Activated CD4-positive, CD25-positive, alpha-beta regulatory T cell treated with anti-CD3 and anti-CD28 coated beads, Interleukin-2, amount 50 U/mL, for 24 hours (primary cell): ENCODE results near the gene TGM2.

Experiments used
- ATAC-seq, 2 donors: fragments of 150-1000 bp; cut with Tn5 transposase; one replicate each; pipeline ENCODE4 v1.10.0; 2021; ENCODE audit warnings: mild to moderate bottlenecking in 1 of 2, moderate library complexity in 1 of 2

TGM2 gene

DNA sequence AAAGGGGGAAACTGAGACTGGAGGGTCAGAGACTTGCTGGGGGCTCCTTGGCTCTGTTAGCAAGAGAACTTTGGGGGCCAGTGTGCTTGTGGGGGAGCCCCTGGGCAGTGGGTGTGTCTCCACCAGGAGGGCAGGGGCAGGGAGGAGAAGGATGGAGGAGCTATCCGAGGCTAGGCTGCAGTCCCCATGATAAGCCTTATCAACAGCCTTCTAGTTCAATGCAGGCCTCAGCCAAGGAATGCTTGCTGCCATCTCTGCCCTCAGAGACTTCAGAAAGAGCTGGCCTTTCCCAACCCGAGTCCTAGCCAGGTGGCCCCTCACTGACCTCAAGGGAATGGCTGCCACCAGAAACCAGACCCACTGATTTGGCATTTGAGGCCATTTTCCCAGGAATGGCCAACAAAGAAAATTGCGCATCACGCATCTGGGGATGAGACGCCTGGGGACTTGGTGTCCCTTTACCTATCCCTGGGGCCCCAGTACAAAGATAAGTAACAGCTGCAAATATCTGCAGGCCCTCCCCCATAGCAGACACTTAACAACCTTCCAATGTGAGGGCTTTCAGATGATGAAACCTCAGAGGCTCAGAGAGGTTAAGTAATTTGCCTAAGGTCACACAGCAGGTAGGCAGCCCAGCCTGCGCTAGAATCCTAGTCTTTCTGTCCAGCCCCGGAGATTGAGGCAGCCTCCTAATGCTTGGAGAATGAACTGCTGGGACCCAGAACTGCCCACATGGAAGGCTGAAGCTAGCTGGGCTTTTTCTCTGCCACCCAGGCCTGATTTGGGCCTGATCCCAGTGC is 4.9 kb downstream of the TGM2 start:
- ATAC-seq: no peak

DNA sequence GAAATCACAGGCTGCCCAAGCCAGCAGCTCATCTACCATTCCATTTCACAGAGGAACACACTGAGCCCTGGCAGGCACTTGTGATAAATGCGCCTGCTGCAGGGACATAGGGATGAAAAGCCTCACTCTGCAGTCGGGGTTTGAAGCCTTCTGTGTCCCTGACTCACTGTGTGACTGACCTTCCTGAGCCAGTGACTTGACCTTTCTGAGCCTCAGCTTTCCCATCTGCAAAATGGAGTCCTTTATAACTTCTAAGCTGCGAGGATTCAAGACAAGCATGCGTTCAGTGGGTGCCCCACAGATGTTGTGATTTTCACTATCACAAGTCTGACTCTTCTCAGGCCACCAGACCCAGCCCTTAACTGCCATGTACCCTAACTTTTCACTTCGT is 5.5 kb downstream of the TGM2 start:
- no peak for ATAC-seq

DNA sequence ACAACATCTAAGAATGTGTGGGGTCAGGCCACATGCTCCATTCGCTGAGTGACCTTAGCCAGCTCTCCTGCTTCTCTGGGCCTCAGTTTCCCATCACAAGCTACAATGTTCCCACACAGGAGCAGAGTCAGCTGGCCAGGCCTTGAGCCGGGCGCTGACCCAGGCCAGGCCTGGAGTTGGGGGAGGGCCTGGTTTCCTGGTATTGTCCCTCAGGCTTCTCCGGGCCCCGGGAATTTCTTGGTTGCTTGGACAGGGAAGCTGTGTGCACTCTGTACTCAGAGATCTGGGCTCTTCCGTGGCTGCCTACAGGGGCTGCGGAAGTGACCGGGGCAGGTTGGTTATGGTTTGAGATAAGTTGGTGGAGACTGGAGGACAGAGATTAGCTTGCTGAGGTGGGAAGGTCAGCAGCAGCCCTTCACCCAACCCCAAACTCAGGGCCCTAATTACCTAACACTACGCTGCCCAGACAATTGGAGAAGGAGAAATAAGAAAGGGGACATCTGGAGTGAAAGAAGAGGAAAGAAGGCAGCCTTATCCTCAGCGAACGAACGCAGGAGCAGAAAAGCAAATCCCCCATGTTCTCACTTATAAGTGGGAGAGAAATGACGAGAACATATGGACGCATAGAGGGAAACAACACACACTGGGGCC is 6.2 kb downstream of the TGM2 start:
- ATAC-seq: no peak

DNA sequence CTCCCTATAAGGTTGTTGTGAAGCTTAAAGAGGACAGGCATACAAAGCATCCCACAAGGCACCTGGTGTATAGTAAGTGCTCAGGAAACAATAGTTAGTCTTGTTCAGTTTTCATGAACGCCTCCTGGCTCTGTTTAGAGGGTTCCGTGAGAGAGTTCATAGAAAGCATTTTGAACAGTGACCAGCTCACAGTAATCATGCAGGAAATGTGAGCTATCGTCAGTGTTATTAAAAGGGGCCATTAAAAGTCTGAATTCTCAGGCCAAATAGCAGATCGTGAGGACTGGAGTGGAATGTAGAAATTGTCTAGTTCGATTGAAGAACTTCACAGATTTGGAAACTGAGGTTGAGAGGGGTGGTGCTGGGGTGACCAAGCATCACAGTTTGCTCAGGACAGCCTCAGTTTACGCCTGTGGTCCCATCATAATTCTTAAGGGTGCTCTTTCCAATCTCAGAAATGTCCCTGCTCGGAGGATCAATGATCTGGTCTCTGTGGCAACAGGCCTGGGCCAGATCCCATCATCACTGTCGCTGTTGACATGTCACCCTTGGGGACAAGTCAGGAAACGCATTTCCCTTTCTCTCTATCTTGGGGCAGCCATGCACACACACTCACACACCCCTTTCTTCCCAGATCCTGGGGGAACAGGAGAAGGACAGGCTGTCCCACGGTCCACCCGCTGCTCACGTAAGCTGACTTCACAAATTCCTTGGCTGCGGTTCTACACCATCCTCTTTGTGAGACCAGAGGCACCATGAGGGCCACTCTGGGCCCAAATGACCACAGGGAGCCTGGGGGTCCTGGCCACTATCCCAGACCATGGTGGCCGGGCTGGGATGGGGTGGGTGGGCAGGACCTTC is 7.2 kb downstream of the TGM2 start:
- ATAC-seq: no peak

- ATAC-seq: no peak
Measured at GRCh38 chr20:38156888-38157634, 8.0 kb downstream of the TGM2 start.

DNA sequence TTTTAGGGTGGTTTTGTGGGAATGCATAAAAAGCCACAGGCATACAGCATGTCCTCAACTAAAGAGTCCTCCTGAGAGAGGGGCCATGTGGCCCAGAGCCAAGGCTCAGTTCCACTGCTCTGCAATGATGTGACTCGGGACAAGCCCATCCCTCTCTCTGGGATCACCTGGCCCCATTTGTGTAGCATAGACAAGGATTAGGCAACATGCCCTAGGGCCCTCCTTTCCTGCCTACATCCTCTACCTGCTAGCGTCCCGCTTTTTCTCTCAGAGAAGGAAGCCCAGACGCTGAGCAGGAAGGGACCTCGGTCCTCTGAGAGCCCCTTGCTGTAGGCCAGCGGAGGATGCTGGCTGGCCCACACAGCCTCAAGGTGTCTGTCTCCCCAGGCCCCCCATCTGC is 8.8 kb downstream of the TGM2 start:
- ATAC-seq: no peak

DNA sequence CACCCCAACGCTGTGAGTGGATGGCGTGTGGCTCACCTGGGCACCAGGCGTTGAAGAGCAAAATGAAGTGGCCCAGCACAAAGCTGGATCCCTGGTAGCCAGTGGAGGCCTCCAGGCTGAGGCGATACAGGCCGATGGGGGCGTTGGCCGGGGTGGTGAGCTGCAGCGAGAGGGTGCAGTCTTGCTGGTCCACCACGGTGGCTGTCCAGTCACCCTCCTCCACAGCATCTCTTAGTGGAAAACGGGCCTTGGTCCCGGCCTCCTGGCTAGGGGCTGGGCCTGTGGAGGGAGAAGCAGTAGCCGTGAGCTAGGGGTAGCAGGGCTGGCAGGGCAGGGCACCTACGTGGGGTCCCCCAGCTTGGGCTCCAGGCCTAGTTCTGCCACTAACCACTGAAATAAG is 9.3 kb downstream of the TGM2 start:
- no peak for ATAC-seq

GRCh38 chr20:38153401-38153800 is 11.7 kb downstream of the TGM2 start:
- no peak for ATAC-seq

DNA sequence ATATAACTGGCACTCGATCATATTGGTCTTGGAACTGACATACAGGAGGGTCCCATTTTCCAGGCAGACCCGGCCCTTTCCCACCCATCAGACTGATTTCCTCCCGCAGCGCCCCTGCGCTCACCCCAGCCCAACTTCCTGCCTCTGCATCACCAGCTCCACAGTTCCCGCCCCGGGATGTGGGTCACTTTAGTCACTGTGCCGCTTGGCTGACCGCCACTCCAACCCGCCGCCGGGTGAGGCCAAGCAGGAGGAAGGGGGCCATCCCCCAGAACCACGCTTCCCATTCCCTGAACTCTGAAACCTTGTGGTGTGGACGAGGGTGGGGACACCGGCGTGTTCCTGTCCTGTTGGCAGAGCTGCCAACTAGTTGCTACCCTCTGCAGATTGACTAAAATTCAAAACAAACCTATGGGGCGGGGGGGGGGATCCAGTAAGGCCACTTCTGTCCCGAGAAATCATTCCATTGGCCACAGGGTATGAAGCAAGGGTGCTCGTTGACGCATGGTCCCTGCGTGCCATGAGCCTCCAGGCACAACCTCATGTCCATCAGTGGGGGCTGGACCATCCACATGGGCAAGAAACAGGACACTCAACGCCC is 12.3 kb downstream of the TGM2 start:
- ATAC-seq: peak; percentile 24 to 29

DNA sequence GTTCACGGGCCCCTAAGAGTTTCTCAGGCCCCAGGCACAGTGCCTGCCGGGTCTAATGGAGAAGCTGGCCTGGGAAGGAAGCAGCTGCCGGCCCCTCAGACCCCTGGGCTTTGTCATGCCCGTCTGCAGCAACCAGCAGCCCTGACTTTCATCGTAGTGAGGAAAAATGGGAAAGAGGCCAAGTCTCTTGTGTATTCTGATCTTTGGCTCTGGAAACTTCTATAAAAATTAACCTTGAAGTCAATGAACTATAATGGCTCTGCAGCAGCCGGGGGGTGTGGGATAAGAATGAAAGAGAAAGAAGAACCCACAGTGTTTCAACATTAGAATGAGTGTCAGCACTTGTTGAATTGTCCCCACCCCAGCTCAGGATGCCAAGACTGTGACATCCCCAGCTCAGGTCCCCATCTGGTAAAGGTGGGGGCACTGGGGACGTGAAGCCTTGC is 12.9 kb downstream of the TGM2 start:
- peak; percentile 47 to 53 for ATAC-seq

GRCh38 chr20:38151455-38151854 is 13.6 kb downstream of the TGM2 start:
- no peak for ATAC-seq

- no peak for ATAC-seq
Measured at GRCh38 chr20:38150335-38151170, 14.5 kb downstream of the TGM2 start.

- no peak for ATAC-seq
Measured at GRCh38 chr20:38148328-38149102, 16.6 kb downstream of the TGM2 start.

GRCh38 chr20:38147751-38148150 is 17.3 kb downstream of the TGM2 start:
- no peak for ATAC-seq

GRCh38 chr20:38147163-38147562 is 17.9 kb downstream of the TGM2 start:
- ATAC-seq: no peak

DNA sequence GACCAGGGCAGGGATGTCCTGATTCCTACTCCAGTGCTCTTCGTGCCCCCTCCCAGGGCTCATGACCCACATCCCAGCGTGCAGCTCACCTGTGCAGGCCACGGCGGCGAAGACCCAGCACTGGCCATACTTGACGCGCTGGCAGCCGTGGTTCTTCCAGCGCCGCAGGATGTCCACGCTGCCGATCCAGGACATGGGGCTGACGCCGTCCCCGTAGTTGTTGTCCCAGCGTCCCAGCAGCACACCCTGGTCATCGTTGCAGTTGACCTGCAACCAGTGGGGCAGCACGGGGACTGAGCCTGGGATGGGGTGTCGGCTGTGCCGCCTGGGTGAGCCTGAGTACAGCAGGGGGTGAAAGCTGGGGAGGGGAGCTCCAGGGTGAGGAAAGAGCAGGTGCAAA is 18.4 kb downstream of the TGM2 start:
- ATAC-seq: no peak

DNA sequence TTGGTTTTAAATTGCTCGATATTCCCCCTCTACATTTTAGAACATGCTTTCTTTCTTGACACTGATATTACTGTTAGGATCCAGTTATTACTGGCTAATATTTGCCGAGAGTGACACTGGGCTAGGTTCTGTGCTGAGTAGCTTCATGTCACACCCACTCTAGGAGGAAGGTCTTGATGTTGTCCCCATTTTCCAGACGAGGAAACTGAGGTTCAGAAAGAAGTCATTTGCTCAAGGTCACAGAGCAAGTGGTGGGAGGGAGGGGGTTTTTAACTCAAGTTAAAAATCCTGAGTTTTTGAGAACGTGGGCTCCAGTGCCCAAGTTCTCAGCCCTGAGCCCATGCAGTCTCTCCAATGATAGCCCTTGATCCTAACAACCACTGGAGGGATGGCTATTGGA is 18.9 kb downstream of the TGM2 start:
- ATAC-seq: no peak

DNA sequence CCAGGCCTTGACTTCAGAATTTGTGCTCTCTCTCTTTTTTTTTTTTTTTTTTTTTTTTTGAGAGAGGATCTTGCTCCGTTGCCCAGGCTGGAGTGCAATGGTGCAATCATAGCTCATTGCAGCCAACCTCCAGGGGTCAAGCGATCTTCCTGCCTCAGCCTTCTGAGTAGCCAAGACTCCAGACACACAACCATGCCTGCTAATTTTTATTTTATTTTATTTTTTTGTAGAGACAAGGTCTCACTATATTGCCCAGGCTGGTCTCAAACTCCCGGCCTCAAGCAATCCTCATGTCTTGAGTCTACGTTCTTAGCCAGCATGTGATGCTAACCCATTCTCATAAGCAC is 19.4 kb downstream of the TGM2 start:
- ATAC-seq: no peak

DNA sequence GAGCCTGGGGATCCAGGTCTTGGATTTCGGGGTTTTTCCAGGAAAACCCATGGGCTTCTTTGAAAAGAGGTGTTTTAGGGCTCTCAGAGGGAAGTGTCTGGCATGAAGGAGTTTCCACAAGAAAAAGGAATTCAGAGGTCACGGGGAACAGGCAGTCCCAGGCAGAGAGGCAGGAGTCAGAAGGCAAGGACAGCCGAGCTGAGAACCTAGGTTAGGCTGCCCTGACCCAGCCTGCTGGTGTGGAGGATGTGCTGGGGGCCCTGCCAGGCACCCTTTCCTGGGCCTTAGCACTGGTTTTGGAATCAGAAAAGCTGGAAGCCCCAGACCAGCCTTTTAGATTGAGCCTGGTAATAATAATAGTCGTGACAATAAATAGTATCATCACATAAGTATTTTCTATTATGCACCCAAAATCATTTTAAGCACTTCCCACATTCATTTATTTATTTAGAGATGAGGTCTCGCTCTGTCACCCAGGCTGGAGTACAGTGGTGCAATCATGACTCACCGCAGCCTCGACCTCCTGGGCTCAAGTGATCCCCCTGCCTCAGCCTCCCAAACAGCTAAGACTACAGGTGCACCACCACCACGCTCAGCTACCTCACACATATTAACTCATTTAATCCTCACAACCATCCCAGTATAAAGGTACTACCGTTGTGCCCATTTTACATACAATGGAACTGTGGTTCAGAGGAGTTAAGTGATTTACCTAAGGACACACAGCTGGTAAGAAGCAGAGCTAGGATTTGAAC is 19.9 kb downstream of the TGM2 start:
- no peak for ATAC-seq

DNA sequence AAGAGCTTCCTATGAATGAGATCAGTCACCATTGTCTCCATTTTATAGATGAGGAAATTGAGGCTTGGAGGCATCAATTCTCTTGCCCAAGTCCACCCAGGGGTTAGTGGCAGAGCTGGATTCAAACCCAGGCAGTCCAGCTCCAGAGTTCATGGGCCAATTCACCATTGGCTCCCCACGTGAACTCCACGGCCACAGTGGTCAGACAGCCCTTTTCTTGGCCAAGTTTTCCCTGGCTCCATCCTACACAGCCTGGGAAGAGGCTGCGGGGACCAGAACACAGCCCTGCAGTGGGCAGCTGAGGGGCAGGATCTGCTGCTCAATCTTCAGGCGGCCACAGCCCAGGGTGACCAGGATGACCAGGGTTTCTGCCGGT is 20.5 kb downstream of the TGM2 start:
- ATAC-seq: no peak
